K562 (cell line): Measurements from ENCODE around the gene KCNE2. TPM values are rescaled to one million over a fixed set of nuclear protein-coding genes. Genes with fewer than 3 reads are reported as not detected.

ENCODE experiments used
- ATAC-seq: fragments of 200-7000 bp; cut with Tn5 transposase; 3 replicates; pipeline ENCODE4 v1.9.1; 2020; ENCODE audit warnings: moderate library complexity
- BruUV-seq: library from RNA; stranded (reverse); fragments of 400-500 nt; replicated peaks from 2 replicates; lab custom pipeline; 2021; lab: Mats Ljungman, UMichigan
- CTCF ChIA-PET: fragments of 300-600 bp; formaldehyde crosslinking; extraction: SDS; loops from one replicate; lab custom pipeline; 2021; ENCODE audit warnings: low intra/inter-chr PET ratio; lab: Yijun Ruan, JAX
- POLR2A ChIA-PET: fragments of 300-600, 350-650 bp; sonication (Branson Sonifier 250); formaldehyde crosslinking; extraction: SDS; loops from one replicate; lab custom pipeline; 2021; ENCODE audit warnings: antibody characterized with exemption, inconsistent platforms; lab: Yijun Ruan, JAX
- DNase-seq, 4 experiments: peaks; one replicate each; pipeline versions ENCODE4 v3.0.0 to v3.0.0-alpha.2; 2011 to 2018; ENCODE audit warnings: low spot score in 3 of 4, mixed read lengths in 3 of 4; ENCODE audit errors: extremely low read depth in 1 of 4
- FAIRE-seq: peaks from 2 replicates; lab custom pipeline; 2011; peaks lifted over from hg19 to GRCh38; lab: Jason Lieb, UNC
- H2AFZ ChIP-seq: 2 replicates; pipeline ENCODE4 v1.6.0; 2011; ENCODE audit warnings: low read depth, low read length, control low read depth, inconsistent platforms
- H3K27ac ChIP-seq: fragments of 200-600 bp; 3 replicates; pipeline ENCODE4 v1.8.0; 2011; ENCODE audit warnings: low read depth, mild to moderate bottlenecking, control low read depth, inconsistent platforms, low read length, moderate library complexity, mixed read lengths; ENCODE audit errors: extremely low read depth
- H3K27me3 ChIP-seq, 2 experiments: fragments of 300-600 bp in 1 of 2; 2 replicates in 1 of 2; 3 replicates in 1 of 2; pipeline versions ENCODE4 v1.6.0 to v1.8.0; 2011; ENCODE audit warnings: inconsistent platforms in 2 of 2, low read length in 2 of 2, mild to moderate bottlenecking in 1 of 2, mixed read lengths in 1 of 2, moderate library complexity in 1 of 2; ENCODE audit not compliant: control insufficient read depth in 2 of 2, insufficient read depth in 2 of 2
- H3K36me3 ChIP-seq: fragments of 300-600 bp; 3 replicates; pipeline ENCODE4 v1.8.0; 2011; ENCODE audit warnings: mild to moderate bottlenecking, low read length, inconsistent platforms; ENCODE audit not compliant: control insufficient read depth, insufficient read depth
- H3K4me1 ChIP-seq, 2 experiments: fragments of 200-600 bp in 1 of 2; replicated peaks in 1 of 2; 2 replicates in 1 of 2; 3 replicates in 1 of 2; pipeline versions ENCODE4 v1.5.1 to v1.8.0; 2011; ENCODE audit warnings: inconsistent platforms in 2 of 2, low read length in 2 of 2, mild to moderate bottlenecking in 1 of 2, mixed read lengths in 1 of 2, moderate library complexity in 1 of 2; ENCODE audit not compliant: control insufficient read depth in 2 of 2, insufficient read depth in 2 of 2
- H3K4me2 ChIP-seq: 2 replicates; pipeline ENCODE4 v1.6.1; 2011; ENCODE audit warnings: low read length, control low read depth, inconsistent platforms, mixed read lengths; ENCODE audit not compliant: insufficient read depth
- H3K4me3 ChIP-seq: fragments of 200-600 bp; sonication (generic), shearing (Covaris generic); 2 replicates; pipeline ENCODE4 v1.5.1; 2016; ENCODE audit warnings: control low read depth, inconsistent platforms
- H3K79me2 ChIP-seq: fragments of 200-600 bp; 3 replicates; pipeline ENCODE4 v1.8.0; 2011; ENCODE audit warnings: low read length, inconsistent platforms; ENCODE audit not compliant: control insufficient read depth, insufficient read depth
- H3K9ac ChIP-seq, 2 experiments: 2 replicates each; pipeline versions ENCODE4 v1.6.0 to v1.6.1; 2011; ENCODE audit warnings: low read depth in 2 of 2, low read length in 2 of 2, control low read depth in 1 of 2, inconsistent platforms in 1 of 2, mild to moderate bottlenecking in 1 of 2, mixed read lengths in 1 of 2; ENCODE audit not compliant: insufficient read depth in 1 of 2
- H3K9me1 ChIP-seq: one replicate; pipeline ENCODE4 v1.6.0; 2011; ENCODE audit warnings: inconsistent platforms, mild to moderate bottlenecking, low read length, moderate library complexity; ENCODE audit not compliant: control insufficient read depth, insufficient read depth
- H3K9me3 ChIP-seq: replicated peaks from 2 replicates; pipeline ENCODE4 v1.5.1; 2011; ENCODE audit warnings: low read depth, low read length, inconsistent platforms; ENCODE audit not compliant: control insufficient read depth, insufficient read depth
- H4K20me1 ChIP-seq: replicated peaks from 2 replicates; pipeline ENCODE4 v1.6.1; 2011; ENCODE audit warnings: low read length, inconsistent platforms, mixed read lengths; ENCODE audit not compliant: control insufficient read depth, insufficient read depth
- CTCF ChIP-seq, 3 experiments: IDR thresholded peaks in 2 of 3; conservative IDR thresholded peaks in 1 of 3; 2 replicates each; pipeline ENCODE4 v1.5.1; 2011 to 2012; ENCODE audit warnings: low read length in 3 of 3, mild to moderate bottlenecking in 3 of 3, control low read depth in 2 of 3, improper control_type of control experiment in 1 of 3, inconsistent platforms in 1 of 3, low read depth in 1 of 3, mixed read lengths in 1 of 3, moderate library complexity in 1 of 3; ENCODE audit not compliant: insufficient read depth in 2 of 3
- GTF3C2 ChIP-seq: IDR thresholded peaks from 3 replicates; pipeline ENCODE4 v1.6.1; 2011; ENCODE audit warnings: borderline replicate concordance, mild to moderate bottlenecking, moderate library complexity; ENCODE audit not compliant: insufficient read length; ENCODE audit errors: extremely low read depth
- HOXB6 ChIP-seq: fragments of 250-450 bp; sonication (Bioruptor Pico); IDR thresholded peaks from 2 replicates; pipeline ENCODE4 v1.5.1; 2022; ENCODE audit warnings: mild to moderate bottlenecking, borderline replicate concordance
- MAFF ChIP-seq: IDR thresholded peaks from 2 replicates; pipeline ENCODE4 v1.6.1; 2012; ENCODE audit warnings: low read length, improper control_type of control experiment
- SREBF2 ChIP-seq: sonication (generic); formaldehyde crosslinking; IDR thresholded peaks from 2 replicates; pipeline ENCODE4 v1.4.0; 2020; ENCODE audit warnings: mild to moderate bottlenecking, missing genetic modification reagents
- THAP7 ChIP-seq: fragments of 250-450 bp; sonication (Bioruptor Pico); IDR thresholded peaks from 2 replicates; pipeline ENCODE4 v1.5.0; 2021
- TOE1 ChIP-seq, 2 experiments: fragments of 450-650 bp in 1 of 2; sonication (generic) in 1 of 2; formaldehyde crosslinking in 1 of 2; IDR thresholded peaks; 2 replicates each; pipeline versions ENCODE4 v1.7.1 to v1.8.0; 2016 to 2022; ENCODE audit warnings: borderline replicate concordance in 2 of 2, mild to moderate bottlenecking in 2 of 2, antibody characterized with exemption in 1 of 2, inconsistent platforms in 1 of 2, low read depth in 1 of 2, missing genetic modification reagents in 1 of 2, moderate library complexity in 1 of 2
- ZNF766 ChIP-seq: fragments of 200-800 bp; sonication (Bioruptor generic); conservative IDR thresholded peaks from 2 replicates; pipeline ENCODE4 v1.6.1; 2016; ENCODE audit warnings: missing genetic modification characterization, missing compliant biosample characterization
- WGBS: fragments of 100-300 bp; shearing (Covaris generic); methylation state at CpG from one replicate; pipeline ENCODE4 v1.1.6; 2016; ENCODE audit warnings: low coverage, mixed read lengths; ENCODE audit not compliant: insufficient coverage; ENCODE audit errors: missing lambda C conversion rate; 5-methylcytosine and 5-hydroxymethylcytosine counted together
- in situ Hi-C: fragments of 300-500 bp; cut with MboI; formaldehyde crosslinking; loops from 4 replicates; pipeline ENCODE4 v1.15.0; 2018; ENCODE audit warnings: inconsistent platforms, mixed read lengths
- intact Hi-C: fragments of 100-400 bp; cut with micrococcal nuclease; formaldehyde crosslinking; loops from 2 replicates; pipeline ENCODE4 v1.14.2; 2022
- polyA plus RNA-seq, 8 experiments: library from polyadenylated mRNA; depleted of rRNA in 4 of 8; stranded (reverse) in 5 of 8; unstranded in 3 of 8; fragments of >200 nt; fragmentation: Nextera tagmentation in 2 of 8; fragmentation: Illumina TruSeq in 1 of 8; extraction: Ambion mirVana in 2 of 8; extraction: Trizol in 1 of 8; gene quantifications; 2 replicates each; pipeline versions ENCODE4 v1.2.1 to v1.2.3, GENCODE V29; 2011 to 2014; ENCODE audit warnings: inconsistent platforms in 1 of 8, missing spikeins in 1 of 8
- total RNA-seq, 7 experiments: library from RNA; depleted of rRNA in 6 of 7; stranded (reverse); fragments of >200 nt in 6 of 7; fragmentation: Illumina TruSeq in 2 of 7; extraction: Trizol in 2 of 7; gene quantifications; 2 replicates each; pipeline versions ENCODE4 v1.2.1 to v1.2.3, GENCODE V29; 2011 to 2021; ENCODE audit warnings: low replicate concordance in 1 of 7

Gene KCNE2
- total and polyA plus RNA-seq, 9 of the 15 experiments (the other 6 are each of a cell fraction or from before 2014, with no cell fraction given), result not detected

- ChIA-PET POLR2A (interaction anchor here (1.0 kb wide), 2 partner anchors 15 to 105 kb away, joined by 3 to 4 read pairs; no protein-coding TSS in a partner anchor), CTCF (no interaction called here)
- Histone ChIP-seq H2AFZ (no peak overlapping the region), H3K27me3 (peaks cover 28 to 49% of the 10 kb centered on the region in 2 experiments), H3K9ac (no peak overlapping the region; a peak in 1 of 4 replicates), H3K9me3 (no peaks in the 10 kb centered on the region), H3K9me1 (no peaks in the 10 kb centered on the region), H3K27ac (no peak overlapping the region), H3K4me1 (no peaks in the 10 kb centered on the region), H3K36me3 (no peaks in the 10 kb centered on the region), H3K79me2 (no peaks in the 10 kb centered on the region), H3K4me2 (peak overlapping the region; percentile 9; the same call in 1 of the 2 replicates), H3K4me3 (no peak overlapping the region), H4K20me1 (no peaks in the 10 kb centered on the region)
- no TSS peak for BruUV-seq
- intact Hi-C loops (no loop called here), in situ Hi-C loops (no loop called here)
- no peak for TF ChIP-seq MAFF
- ATAC-seq (peak; percentile 62), FAIRE-seq (no peak), DNase-seq (no peak)
- WGBS, result 12% methylated on average over 13 of the region's 13 CpGs
These were observed 30.6 kb upstream of the KCNE2 start for GRCh38 chr21:34333121-34333739.

- FAIRE-seq, result no peak
- no peak for TF ChIP-seq THAP7 (CRISPR knock-in tag)
- TF ChIP-seq HOXB6 (CRISPR knock-in tag), result no peak
- TF ChIP-seq TOE1 (IDR thresholded peaks at IDR 0.05; ENCODE audit: borderline replicate concordance), result no peak
- TF ChIP-seq TOE1 (CRISPR knock-in tag; IDR thresholded peaks at IDR 0.05; ENCODE audit: borderline replicate concordance, low read depth), result no peak
- TF ChIP-seq GTF3C2, result no peak
- TF ChIP-seq CTCF (IDR thresholded peaks at IDR 0.05 in 2 of 3, conservative IDR thresholded peaks at IDR 0.05 in 1 of 3; ENCODE audit: insufficient read depth in 2 of 3, low read depth in 1 of 3, low read length in 3 of 3), result no peak
- no peak for TF ChIP-seq ZNF766 (CRISPR knock-in tag)
- no peak for TF ChIP-seq SREBF2
These were observed 28.5 kb upstream of the KCNE2 start for GRCh38 chr21:34335316-34335715.

More at GRCh38 chr21:34335316-34335715, 28.5 kb upstream of the KCNE2 start:
- intact Hi-C loops (no loop called here), in situ Hi-C loops (no loop called here)
- Histone ChIP-seq H2AFZ (no peak overlapping the region), H3K4me2 (no peak overlapping the region), H4K20me1 (no peaks in the 10 kb centered on the region), H3K4me1 (no peaks in the 10 kb centered on the region), H3K79me2 (no peaks in the 10 kb centered on the region), H3K9ac (no peak overlapping the region), H3K9me3 (no peaks in the 10 kb centered on the region), H3K4me3 (no peak overlapping the region), H3K9me1 (no peaks in the 10 kb centered on the region), H3K27me3 (peaks cover 45 to 66% of the 10 kb centered on the region in 2 experiments), H3K27ac (no peak overlapping the region), H3K36me3 (no peaks in the 10 kb centered on the region)
- ChIA-PET POLR2A (no interaction called here), CTCF (no interaction called here)
- no peak for ATAC-seq
- 0% methylated on average over 6 of the region's 6 CpGs for WGBS
- BruUV-seq, result no TSS peak
- no peak for DNase-seq
